ENCODE measurements around the gene SPATA13.
A peak's percentile ranks its signal among the peaks of the same experiment; 100 is the strongest.
"Not testable (repeated sequence)": the region's sequence is repeated elsewhere in the genome, so short reads cannot be mapped to it uniquely, and the experiment has no call there.

Gene SPATA13

DNA sequence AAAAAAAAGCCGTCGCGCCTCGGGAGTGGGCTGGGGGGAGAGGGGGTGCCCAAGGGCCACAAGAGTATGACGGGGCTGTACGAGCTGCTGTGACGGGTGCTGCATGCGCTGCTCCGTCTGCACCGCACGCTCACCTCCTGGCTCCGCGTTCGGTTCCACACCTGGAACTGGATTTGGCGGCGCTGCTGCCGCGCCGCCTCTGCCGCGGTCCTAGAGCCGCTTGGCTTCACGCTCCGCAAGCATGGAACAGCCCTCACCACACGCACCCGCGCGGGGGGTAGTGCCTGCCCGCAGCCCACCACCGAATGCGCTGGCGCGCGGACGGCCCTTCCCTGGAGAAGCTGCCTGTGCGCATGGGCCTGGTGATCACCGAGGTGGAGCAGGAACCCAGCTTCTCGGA lies 167.6 kb downstream of the SPATA13 start:
- DNase-seq: no peak

- DNase-seq: no peak
These were observed 178.2 kb downstream of the SPATA13 start for GRCh38 chr13:24338721-24339120.

DNA sequence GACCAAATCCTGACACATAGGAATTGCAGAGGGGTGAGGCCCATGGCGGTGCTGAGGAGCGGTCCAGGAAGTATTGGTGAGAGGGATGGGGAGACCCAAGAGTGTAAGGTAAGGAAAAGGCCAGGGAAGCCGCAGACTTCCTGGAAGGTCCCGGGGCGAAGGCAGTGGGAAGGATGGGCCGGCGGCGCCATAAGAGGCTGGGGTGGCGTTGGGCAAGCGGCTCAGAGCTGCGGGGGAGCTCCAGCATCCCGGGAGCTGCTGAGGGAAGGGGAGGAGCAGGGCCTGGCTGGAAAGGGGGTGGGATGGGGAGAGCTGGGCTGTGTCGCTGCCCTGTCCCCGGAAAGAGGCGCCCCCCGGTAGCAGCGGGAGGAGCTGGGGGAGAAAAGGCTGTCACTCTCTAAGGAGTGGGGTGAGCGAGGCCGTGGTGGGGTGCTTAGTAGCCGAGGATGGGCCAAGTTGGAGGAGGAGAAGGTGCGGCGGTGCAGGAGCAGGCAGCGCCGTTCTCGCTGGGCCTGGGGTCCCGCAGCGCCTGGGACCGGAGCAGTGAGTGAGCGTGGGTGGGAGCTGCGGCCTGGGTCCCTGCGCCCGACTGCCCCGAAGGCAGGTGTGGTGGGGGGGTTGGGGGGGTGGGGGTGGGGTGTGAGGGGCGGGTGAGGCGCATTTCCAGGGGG lies 179.6 kb downstream of the SPATA13 start:
- DNase-seq: no peak

DNA sequence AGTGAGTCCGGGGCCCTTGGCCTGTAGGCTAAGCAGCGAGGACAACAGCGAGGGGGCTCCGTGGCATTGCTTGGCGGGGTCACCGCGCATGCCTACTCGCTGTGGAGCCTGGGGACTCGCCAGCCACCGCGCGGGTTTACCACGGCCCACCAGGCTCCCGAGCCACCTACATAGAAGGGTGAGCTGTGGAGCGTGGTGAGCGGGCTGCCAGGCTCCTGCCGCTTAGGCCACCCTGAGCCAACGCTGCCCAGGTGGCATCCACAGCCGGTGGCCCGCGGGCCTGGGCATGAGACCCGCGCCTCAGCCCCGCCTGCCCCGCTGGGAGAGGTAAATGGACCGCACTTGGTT lies 180.1 kb downstream of the SPATA13 start:
- no peak for DNase-seq

DNA sequence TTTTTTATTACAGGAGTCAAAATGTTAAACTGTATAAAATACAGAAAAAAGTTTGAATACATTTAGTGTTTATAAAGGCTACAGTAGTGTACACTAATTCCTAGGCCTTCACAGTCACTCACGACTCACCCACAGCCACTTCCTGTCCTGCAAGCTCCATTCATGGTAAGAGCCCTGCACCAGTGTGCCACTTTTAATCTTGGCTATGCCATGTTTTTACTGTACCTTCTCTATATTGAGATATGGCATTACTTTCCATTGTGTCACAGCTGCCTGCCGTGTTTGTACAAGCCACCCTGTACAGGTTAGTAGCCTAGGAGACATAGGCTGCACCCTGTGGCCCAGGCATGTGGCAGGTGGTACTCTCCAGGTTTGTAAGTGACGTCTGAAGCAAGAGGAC lies 180.9 kb downstream of the SPATA13 start:
- no peak for DNase-seq

- DNase-seq: no peak
These were observed 187.9 kb downstream of the SPATA13 start for GRCh38 chr13:24348385-24348784.

DNA sequence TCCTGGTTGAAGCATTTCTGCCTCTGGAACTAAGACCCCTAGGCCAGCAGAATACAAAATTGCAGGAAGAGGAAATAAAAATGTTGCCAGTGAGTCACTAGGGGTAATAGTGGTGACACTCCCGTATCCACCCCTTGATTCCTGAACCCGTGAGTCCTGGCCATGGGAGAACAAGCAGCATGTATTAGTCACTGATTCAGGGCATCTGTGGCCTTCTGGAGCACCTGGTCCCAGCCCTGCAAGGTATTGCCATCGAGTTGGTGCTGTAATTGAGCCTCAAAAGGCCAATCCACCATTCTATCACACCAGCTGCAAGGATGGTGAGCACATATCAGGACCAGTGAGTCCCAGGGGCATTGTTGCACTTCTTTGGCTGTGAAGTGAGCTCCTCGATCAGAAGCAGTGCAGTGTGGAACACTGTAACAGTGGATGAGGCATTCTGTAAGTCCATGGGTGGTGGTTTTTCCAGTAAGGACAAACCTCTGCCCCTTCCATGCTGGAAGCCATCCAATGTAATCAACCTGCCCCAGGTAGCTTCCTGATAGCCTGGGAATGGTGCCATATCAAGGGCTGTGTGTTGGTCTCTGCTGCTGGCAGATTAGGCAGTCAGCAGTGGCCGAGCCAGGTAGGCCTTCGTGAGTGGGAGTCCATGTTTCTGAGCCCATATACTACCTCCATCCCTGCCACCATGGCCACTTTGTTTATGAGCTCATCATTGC lies 188.4 kb downstream of the SPATA13 start:
- peak; percentile 11 for DNase-seq

DNA sequence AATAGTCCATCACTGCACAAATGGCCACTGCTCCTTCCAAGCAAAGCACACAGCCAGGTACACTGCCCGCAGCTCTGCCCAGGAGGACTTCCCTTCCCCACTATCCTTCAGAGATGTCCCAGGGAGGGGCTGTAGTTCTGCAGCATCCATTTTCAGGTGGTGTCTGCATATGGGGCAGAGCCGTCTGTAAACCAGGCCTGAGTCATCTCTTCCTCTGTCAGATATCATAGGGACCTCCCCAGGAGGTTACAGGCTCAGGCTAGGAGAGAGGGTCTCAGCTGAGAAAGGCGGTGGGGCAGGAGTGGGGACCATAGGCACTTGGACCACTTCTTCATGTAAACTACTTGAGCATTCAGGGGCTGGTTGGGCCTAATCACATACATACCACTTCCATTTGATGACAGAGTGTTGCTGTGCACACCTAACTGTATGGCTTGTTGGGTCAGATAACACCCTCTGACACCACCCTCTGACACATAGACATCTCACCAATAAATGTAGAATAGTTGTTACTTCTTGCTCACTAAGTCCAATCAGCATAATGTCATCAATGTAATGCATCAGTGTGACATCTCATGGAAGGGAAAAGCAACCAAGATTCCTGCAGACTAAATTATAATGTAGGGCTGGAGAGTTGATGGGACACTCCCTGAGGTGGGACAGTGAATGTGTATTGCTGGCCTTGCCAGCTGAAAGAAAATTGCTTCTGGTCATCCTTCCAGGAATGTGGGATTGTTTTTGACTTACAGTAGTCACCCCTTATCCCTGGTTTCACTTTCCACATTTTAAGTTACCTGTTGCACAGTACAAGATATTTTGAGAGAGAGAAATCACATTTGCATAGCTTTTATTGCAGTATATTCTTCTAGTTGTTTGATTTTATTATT lies 189.5 kb downstream of the SPATA13 start:
- DNase-seq: not testable (repeated sequence)

DNA sequence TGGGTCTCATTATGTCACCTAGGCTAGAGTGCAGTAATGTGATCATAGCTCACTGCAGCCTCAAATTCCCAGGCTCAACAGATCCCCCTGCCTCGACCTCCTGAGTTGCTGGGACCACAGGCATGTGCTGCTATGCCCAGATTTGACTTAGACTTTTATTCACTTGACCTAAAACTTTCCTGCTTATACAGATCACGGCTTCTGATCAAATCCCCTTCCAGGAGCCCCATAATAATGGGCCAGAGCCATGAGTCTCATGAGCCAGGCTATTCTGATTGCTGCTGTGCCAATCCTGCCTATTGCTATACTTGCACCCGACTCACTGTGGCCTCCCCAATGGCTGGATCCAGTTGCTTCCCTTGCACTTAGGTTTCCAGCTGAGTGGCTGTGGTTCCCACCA lies 190.9 kb downstream of the SPATA13 start:
- no peak for DNase-seq

DNA sequence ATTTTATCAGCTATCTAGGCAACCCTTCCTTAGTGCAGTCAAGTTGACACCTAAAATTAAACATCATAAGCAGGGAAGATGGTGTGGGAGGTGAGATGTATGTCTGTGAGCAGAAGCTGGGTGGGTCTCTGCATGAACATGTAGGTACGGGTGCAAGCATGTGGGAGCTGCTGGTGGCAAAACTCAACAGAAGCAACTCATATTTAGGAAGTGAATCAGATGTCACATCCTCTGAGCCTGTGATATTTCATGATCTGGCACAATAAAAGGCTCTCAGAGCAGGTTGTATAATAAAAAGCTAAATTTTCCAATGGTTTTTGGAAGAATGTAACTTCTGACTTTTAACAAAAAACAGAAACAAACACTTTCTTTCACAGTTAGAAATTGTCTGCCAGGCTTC lies 193.2 kb downstream of the SPATA13 start:
- no peak for DNase-seq

DNA sequence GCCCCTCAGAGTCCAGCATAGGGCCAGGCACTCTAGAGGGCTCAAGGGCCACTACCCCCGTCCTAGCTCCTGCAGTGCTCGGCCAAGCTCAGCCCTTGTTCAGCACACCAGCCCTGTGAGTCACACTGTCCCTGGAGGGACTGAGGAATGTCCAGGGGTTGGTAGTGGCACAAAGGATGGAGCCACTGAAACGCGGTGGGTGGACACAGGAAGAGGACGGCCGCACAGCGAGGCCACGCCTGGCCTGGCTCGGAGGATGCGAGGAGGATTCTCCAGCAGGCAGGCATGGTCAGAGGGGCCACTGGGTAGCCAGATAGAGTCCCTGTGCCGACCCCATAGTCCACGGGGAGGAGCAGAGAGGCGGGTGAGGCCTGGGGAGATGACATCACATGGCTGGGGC lies 194.6 kb downstream of the SPATA13 start:
- DNase-seq: no peak

DNA sequence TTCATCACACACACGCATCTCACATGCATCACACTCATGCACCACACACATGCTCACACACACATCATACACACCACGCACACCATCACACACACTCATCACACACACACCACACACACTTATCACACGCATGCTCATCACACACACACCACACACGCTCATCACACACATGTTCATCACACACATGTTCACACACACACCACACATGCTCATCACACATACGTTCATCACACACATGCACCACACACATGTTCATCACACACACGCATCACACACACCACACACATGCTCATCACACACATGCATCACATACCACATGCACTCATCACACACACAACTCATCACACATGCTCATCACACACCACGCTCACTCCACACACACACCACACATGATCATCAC lies 195.8 kb downstream of the SPATA13 start:
- no peak for DNase-seq

All from NCI-H2081 treated with DMSO at 0.1 percent for 48 hours (cell line).